Fibroblast of peridontal ligament (primary cell): ENCODE data around the gene EMD.
A peak's percentile ranks its signal among the peaks of the same experiment; 100 is the strongest.
"Not testable (repeated sequence)": the region's sequence is repeated elsewhere in the genome, so short reads cannot be mapped to it uniquely, and the experiment has no call there.

ENCODE experiments used
- DNase-seq: peaks from one replicate; pipeline ENCODE4 v3.0.0-alpha.2; 2010; ENCODE audit errors: extremely low read depth

The EMD gene

DNA sequence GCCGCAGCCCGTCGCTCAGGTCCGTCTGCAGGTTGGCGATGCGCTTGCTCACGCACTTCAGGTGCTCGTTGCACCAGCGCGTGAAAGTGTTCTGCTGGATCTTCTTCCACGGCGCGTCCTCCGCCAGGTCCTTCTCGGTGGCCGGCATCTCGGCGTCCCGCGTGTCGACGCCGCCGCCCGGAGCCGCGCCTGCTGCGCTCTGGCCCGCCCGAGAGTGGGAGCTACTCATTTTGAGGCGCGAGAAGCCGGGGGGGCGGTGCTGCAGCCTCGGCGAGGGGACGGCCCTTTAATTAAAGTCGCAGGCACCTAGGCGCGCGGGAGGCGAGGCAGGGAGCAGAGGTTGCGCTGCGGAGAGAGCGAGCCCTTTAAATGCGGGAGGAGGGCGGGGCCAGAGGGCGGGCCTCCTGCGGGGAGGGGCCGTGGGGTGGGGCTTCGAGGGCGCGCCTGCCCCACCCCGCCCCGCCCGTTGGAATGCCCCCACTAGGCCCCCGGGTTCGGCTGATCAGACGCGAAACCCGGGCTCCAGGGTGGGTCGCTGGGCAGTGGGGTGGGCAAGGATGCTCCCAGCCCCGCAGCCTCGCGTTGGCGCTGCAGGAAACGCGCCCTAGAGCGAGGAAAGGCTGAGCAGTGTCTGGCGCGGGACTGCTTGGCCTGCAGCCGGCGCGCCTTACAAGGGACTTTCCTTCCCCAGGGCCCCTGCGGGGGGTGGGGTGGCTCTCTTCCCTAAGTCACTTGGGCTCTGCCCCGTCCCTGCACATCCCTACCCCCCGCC, 7.9 kb upstream of the EMD start:
- peak; percentile 90 for DNase-seq

DNA sequence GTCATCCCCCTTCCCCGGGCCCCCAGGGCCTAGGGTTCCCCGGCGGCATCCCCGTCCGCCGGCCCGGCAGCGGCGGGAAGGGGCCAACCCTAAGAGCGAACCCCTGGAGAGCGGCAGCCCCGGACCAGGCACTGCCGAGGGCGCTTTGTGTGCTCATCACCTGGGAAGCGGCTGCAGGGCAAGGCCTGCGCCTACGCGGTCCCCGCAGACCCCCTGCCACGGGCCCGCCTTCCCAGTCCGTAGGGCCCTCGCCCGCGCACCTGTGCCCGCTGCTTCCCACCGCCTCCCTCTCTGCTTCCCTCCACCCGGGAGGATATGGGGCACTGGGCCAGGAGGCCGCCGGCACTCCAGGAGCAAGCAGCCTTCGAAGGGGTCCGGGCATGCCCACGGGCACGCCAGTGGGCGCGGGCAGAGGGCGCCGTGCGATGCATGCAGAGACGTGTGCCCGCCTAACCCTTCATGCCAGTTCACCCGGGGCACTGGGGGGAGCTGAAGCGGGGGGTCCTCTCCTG, 7.2 kb upstream of the EMD start:
- DNase-seq = no peak

DNA sequence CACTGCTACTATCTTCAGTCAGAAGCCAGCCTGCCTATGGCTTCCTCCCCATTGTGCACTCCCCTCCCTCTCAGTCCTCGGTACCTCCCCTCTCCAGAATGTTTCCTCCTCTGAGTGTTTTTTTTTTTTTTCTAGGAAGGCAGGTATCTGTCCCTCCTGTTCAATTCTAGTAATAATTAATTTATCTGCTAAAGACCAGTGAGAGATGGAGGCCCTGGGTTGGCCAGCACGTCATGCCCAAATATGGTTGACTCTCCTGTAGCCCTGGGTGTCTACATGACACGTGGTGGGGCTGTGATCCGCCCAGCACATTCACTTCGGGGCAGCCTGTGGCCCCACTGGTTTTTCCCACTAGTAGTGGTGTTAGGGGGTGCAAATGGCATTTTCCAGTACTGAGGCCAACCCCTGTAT, 6.5 kb upstream of the EMD start:
- DNase-seq = peak; percentile 50

DNA sequence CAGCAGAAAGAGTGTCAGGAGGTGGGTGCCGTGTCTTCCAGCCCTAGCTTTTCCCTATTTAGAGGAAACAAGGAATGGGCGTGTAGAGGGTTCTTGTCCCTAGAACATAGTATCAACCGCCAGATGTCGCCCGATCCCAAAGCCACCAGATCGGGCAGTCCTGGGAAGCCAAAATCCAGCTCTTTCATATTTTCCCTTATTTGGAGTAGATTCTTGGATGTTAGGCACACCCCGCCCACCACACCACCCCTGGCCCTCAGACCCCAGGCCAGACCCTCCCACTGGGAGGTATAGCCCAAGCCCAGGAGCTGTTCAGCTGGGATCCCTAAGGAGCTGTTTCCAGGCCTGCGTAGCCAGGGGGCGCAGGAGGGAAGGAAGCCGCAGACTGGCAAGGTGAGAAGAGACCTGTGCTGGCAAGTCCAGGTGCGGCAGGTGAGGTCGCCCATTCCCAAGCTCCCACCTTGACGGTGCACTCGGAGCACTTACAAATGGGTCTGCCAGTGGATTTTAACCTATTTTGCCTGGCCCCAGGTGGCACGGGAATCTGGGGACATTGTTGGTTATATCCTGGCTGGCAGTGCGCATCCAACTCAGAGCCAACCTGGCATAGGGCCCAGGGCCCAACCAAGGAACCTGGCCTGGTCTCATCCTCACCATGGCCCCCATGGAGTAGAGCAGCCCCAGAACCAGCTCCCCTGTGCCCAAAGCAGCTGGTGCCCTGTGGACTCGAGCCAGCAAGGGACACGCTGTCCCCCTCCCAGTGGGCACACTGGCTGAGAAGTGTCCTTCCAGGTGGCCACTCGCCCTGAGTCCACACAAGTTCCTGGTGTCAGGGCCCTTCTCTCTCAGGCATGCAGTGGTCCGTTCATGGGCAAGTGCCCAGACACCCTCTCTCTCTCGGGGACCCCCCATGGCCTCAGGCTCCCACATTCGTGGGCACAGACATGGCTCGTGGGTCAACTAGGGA, 5.5 kb upstream of the EMD start:
- DNase-seq = peak; percentile 87

DNA sequence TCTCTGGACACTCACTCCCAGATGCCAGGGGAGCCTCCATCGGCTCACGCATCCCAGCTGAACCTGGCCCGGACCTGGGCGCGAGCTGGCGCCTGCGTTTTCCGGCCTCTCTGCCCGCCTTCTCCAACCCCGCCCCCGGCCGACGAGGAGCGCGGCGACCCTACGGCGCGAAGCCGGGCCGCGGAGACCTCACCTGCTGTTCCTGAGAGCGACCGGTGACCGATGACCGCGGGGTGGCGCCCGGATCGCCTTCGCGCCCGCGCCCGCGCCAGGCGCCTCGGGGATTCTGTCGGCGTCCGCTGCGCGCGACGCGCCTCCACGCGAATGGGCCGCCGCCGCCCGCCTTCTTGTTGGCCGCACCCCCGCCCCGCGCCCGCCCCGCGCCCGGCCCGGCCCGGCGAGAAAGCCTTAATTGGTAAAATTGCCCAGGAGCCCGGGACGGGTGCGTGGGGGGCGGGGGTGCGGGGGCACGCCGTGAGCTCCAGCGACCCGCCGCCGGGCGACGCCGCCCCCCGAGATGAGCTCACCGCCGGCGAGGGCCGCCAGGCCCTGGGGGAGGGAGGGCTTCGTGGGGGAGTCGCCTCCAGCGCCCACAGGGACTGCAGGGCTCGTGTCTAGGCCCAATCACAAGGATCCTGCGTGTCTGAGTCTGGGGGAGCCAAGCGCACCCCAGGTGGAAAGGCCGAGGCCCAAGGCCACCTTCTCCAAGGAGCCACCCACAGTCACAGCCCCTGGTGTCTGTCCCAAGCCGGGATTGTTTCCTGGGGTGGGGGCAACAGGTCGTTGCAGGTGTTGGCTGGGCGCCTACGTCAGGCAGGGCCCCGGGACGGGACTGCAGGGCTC, 4.6 kb upstream of the EMD start, which contains the start of gene FLNA:
TSS of gene FLNA (minus strand) at position 322 of the 843 bp plus-strand sequence. CDS start 3,389 bp downstream, outside the sequence.
- DNase-seq = no peak

DNA sequence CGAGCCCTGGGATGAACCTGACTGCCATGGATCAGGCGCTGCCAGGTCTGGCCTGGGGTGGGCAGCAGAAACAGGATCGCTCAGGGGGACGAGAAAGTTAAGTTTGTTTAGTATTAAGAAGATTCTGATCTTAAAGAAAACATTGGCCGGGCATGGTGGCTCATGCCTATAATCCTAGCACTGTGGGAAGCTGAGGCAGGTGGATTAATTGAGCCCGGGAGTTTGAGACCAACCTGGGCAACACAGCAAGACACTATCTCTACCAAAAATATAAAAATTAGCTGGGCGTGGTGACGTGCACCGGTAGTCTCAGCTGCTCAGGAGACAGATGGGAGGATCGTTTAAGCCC, 4.0 kb upstream of the EMD start:
- DNase-seq = no peak

DNA sequence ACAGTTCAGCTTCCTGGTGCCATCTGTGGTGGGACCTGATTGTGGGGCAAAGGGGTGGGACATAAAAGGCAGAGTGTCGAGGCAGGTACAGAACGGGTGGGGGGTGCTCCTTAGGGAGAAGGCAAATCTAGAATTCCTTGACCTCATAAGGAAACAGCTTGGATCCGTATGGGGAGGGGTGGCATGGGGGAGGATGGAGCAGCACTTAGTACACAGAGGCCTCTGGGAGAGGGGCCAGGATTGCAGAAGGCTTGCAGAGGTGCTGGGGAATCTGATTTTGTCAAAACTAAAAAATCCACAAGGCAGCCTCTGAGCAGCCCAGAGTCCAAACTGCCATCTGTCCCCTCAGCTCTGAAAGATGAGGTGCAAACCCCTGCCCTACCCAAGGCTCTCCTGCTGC, 2.3 kb upstream of the EMD start:
- no peak for DNase-seq

DNA sequence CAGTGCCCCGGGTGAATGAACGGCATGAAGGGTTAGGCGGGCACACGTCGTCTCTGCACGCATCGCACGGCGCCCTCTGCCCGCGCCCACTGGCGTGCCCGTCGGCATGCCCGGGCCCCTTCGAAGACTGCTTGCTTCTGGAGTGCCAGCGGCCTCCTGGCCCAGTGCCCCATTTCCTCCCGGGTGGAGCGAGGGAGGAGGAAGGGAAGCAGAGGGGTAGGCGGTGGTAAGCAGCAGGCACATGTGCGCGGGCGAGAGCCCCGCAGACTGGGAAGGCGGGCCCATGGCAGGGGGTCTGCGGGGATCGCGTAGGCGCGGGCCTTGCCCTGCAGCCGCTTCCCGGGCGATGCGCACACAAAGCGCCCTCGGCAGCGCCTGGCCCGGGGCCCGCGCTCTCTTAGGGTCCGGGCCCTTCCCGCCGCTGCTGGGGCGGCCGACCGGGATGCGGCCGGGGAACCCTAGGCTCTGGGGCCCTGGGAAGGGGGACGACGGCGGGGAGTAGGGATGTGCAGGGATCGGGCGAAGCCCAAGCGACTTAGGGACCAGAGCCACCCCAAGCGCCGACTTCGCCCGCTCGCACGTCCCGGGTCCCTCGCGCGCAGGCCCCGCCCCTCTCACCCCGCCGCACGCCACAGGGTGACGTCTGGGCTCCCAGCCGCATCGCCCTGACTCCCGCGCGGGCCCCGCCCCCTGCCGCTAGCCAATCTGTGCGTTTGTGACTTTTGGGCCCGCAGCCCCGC, 866 bp upstream of the EMD start:
- peak; percentile 54 for DNase-seq

DNA sequence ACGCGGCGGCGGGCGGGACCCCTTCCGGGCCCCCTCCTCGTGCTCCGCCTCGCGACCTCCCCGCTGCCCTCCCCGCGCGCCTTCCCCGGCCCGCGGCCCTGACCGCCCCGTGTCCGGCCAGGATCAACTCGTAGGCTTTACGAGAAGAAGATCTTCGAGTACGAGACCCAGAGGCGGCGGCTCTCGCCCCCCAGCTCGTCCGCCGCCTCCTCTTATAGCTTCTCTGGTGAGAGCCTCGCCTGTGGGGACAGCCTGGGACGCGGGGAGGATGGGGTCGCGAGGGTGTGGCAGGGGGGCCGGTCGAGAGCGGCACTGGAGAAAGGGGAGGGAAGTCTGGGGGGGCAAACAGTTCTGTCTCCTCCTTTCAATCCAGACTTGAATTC, 465 bp downstream of the EMD start:
- no peak for DNase-seq

DNA sequence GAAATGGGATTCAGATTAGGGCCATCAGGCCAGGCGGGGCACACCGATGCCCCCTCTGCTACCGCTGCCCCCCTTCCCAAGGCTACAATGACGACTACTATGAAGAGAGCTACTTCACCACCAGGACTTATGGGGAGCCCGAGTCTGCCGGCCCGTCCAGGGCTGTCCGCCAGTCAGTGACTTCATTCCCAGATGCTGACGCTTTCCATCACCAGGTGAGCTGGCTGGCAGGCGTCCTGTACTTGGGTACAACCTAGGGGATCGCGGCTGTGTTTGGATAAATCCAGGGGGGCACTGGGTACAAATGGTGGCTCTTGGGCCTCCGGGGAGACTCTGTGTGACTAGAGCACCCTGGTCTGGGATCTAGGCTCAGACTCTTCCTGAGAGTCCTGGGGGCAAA, 1.1 kb downstream of the EMD start:
- no peak for DNase-seq

DNA sequence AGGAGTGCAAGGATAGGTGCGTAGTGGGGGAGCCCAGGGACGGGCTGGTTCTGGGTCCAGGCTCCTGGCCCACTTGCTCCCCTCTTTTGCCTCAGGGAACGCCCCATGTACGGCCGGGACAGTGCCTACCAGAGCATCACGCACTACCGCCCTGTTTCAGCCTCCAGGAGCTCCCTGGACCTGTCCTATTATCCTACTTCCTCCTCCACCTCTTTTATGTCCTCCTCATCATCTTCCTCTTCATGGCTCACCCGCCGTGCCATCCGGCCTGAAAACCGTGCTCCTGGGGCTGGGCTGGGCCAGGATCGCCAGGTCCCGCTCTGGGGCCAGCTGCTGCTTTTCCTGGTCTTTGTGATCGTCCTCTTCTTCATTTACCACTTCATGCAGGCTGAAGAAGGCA, 1.7 kb downstream of the EMD start:
- no peak for DNase-seq

DNA sequence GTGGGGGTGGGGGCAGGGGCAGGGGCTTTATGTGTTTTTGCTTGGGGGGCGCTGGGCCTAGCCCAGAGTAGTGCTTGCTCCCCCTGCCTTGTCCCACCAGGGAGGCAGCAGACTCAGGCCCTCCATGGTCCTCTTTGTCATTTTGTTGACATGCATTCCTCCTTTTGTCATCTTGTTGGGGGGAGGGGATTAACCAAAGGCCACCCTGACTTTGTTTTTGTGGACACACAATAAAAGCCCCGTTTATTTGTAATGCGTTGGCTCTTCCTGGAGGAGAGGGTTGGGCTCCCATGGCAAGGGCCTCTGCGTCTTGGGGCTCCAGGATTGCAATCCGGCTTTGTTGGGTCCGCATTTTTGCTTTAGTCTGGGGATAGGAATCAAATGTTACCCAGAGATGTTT, 2.2 kb downstream of the EMD start:
- no peak for DNase-seq

DNA sequence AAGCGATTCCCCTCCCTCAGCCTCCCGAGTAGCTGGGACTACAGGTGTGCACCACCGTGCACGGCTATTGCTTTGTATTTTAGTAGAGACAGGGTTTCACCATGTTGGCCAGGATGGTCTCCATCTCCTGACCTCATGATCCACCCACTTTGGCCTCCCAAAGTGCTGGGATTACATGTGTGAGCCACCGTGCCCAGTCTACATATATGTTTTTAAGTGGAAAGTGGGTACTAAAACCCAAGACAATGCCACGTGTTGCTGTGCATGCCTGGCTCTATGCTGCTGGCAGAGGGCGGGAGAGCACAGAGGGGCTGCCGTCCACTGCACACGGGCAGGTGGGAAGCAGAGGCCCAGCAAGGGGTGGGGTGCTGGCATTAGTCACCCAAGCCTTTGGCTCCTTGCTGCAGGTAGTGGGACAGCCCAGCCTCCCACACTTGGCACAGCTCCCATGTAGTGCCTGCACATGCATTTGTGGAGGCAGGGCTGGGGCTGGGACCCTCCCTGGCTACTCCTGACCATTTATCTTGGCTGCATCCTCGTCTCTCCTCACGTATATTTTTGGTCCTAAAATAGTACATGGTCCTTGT, 3.5 kb downstream of the EMD start:
- no peak for DNase-seq

DNA sequence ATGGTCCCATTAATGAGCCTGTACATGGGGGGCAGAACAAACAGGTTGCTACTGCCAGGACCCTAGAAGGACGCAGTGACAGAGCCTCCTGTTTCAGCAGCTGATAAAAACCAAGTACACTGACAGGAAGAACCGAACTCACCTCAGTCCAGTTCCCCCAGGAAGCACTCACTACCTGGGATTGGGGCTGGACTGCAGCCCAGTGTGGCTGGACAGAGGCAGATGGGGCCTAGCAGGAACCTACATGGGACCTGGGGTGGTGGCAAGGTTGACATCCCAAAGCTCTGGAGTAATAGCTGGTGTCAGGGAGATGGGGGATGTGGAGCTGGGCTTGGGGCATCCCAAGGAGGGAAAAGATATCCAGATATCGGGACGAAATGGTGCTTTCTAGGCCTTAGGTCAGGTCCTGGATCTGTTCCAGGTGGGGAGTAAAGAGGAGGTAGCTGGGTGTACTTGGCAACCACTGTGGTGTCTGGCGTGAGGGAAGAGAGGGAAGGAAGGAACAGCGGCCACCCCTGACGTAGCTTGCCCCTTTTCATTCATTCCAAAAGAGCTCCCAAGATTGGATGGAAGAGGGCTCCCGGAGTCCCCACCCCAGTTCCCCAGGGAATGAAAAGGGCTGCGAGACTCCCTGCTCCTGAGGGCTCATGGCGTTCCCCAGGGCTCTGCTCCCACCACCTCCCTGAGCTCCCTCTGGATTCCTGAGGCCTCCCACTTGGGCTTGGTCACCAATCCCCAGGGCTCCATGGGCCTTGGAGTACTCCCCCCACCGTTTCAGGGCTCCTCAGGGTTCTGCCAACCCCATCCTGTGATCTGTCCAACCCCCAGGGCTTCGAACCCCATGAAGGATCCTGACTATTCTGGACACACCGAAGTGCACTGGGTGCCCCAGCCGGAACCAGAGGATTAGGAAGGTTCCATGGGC, 4.5 kb downstream of the EMD start:
- DNase-seq = no peak

DNA sequence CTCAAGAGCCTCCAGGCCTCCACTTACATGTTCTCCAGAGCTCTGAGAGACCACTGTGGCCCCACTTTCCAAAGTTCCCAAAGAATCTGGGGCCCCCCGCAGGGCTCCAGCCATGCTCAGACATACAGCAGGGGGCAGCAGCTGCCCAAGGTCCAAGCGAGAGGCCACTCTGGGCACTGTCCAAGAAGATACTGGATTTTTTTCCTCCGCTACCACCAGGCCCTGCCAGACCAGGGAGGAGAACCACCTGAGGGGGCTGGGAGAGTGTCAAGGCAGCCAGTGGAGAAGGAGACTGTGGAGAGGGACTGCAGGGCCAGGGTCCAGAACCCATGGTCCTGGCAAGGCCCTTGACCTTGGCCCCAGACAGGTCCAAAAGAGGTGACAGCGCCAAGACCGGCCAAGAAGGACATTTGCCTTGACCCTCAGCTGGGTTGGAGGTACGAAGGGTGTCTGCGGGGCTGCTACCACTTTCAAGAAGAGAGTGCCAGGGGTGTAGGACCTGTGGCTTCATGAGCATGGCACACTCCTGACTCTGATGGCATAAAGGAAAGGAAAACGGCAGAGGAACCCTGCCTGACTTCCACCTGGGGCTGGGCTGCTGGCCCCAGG, 5.3 kb downstream of the EMD start:
- DNase-seq = no peak

DNA sequence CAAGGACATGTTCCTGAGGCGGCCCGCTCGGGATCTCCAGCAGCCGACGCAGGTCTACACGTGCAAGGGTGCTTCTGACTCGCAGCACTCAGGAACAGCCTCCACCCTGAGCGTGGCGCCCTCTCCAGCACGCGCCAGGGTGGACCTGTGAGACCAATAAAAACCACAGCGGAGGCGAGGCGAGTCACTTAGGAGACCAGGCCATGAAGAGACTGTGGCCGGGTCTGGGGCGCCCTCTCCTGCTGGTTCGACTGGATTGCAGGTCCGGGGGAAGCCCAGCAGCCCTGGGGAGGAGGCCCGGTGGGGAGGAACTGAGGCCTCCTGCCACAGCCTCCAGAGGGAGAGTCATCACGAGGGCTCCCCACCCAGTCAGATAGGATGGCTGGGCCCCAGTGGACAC, 9.0 kb downstream of the EMD start:
- not testable (repeated sequence) for DNase-seq

DNA sequence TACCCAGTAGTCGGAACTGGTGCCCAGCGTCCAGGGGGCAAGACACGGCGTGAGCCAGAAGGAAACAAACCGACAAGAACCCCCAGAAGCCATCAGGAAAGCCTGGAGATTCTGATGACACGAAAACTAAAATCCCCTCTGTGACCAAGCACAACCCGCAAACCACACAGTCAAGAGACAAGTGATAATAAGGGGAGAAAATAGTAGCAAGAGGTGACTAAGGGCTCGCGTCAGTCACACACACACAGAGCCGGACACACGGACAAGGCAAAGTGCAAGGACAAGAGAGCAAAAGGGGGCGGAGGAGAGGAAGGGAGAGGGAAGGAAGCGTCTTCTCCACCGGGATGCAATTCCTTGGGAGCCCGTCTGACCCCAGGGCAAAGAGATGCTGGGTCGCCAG, 9.6 kb downstream of the EMD start:
- DNase-seq = not testable (repeated sequence)

DNA sequence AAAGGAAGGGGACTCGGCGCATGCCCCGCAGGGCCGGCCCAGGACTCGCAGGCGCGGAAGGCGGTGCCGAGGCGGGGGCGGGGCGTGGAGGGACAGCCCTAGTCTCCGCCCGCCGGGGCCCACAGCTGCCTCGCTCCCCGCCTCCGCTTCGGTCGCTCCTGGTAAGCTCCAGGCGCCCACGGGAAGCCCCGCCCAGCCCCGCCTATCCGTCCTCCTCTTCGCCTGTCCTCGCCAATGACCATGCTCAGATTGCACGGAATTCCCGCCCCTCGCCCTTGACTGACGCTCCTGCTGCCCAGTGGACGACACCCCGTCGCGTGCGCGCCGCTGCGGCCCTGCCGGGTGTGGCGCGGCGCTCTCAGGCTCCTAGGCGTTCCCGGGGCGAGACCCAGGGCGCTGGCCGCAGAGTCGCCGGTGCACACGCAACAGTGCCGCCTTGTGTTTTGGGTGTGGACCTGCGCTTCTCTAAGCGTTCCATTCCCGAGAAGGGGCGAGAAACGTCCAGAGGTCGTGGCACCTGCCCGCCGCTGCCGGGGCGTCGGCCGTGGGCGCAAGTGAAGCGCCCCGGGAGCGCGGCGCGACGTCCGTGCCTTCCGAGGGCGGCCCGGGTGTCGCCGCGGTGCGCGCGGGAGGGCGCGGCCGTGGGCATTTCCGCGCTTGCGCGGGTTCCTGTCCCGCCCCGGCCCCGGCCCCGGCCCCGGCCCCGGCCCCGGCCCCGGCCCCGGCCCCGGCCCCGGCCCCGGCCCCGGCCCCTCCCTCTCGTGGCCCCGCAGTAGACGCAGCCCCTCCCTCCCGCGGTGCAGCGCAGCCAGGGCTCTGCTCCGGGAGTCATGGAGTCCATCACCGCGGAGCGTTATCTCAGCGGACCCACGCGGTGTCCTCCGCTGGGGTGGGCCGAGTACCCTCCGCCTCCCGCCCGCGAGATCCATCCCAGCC, 11.0 kb downstream of the EMD start:
- DNase-seq = not testable (repeated sequence)
